H1 (cell line): ENCODE data around the gene CERS5. TPM values are rescaled to one million over a fixed set of nuclear protein-coding genes. Genes with fewer than 3 reads are reported as not detected.

Experiments used
- CTCF ChIA-PET: fragments of 300-600 bp; sonication (Branson Sonifier 250); formaldehyde crosslinking; loops from one replicate; lab custom pipeline; 2021; ENCODE audit not compliant: partially characterized antibody; lab: Charles Lee
- POLR2A ChIA-PET: fragments of 300-600 bp; sonication (Branson Sonifier 250); formaldehyde crosslinking; loops from one replicate; lab custom pipeline; 2021; ENCODE audit warnings: inconsistent platforms; ENCODE audit not compliant: partially characterized antibody; lab: Charles Lee
- DNase-seq, 2 experiments: peaks; one replicate each; pipeline versions ENCODE4 v3.0.0 to v3.0.0-alpha.2; 2010 to 2022; ENCODE audit warnings: low spot score in 2 of 2, low read depth in 1 of 2, mixed read lengths in 1 of 2
- FAIRE-seq: peaks from 2 replicates; lab custom pipeline; 2011; peaks lifted over from hg19 to GRCh38; lab: Jason Lieb, UNC
- H2AFZ ChIP-seq: 2 replicates; pipeline ENCODE4 v1.8.1; 2012; ENCODE audit warnings: low read length, inconsistent platforms
- H2AK5ac ChIP-seq: 2 replicates; pipeline ENCODE4 v1.6.1; 2013; ENCODE audit warnings: low read depth, low read length
- H2BK120ac ChIP-seq: replicated peaks from 2 replicates; pipeline ENCODE3; 2013; ENCODE audit warnings: low read depth, low read length, inconsistent platforms
- H2BK12ac ChIP-seq: 2 replicates; pipeline ENCODE4 v1.6.1; 2013; ENCODE audit warnings: low read depth, low read length
- H2BK15ac ChIP-seq: 2 replicates; pipeline ENCODE4 v1.6.1; 2013; ENCODE audit warnings: low read length
- H2BK20ac ChIP-seq: 2 replicates; pipeline ENCODE4 v1.6.1; 2013; ENCODE audit warnings: low read length
- H2BK5ac ChIP-seq: 2 replicates; pipeline ENCODE4 v1.6.1; 2013; ENCODE audit warnings: low read depth, low read length
- H3K14ac ChIP-seq: 2 replicates; pipeline ENCODE4 v1.6.1; 2013; ENCODE audit warnings: inconsistent platforms; ENCODE audit not compliant: insufficient read length
- H3K18ac ChIP-seq: 2 replicates; pipeline ENCODE4 v1.6.1; 2013; ENCODE audit warnings: low read length; ENCODE audit errors: extremely low read depth
- H3K23ac ChIP-seq: 2 replicates; pipeline ENCODE4 v1.6.1; 2013; ENCODE audit warnings: inconsistent platforms; ENCODE audit not compliant: insufficient read length
- H3K23me2 ChIP-seq: 2 replicates; pipeline ENCODE4 v1.6.1; 2013; ENCODE audit warnings: low read depth, low read length
- H3K27ac ChIP-seq: 2 replicates; pipeline ENCODE4 v1.6.1; 2011; ENCODE audit warnings: low read depth, low read length, inconsistent platforms
- H3K27me3 ChIP-seq, 4 experiments: replicated peaks in 1 of 4; 1 replicate in 1 of 4; 2 replicates in 3 of 4; pipeline versions ENCODE4 v1.6.1 to v1.8.1; 2011 to 2013; ENCODE audit warnings: low read length in 3 of 4, mild to moderate bottlenecking in 3 of 4, inconsistent platforms in 2 of 4, mixed read lengths in 2 of 4, moderate library complexity in 1 of 4; ENCODE audit not compliant: control insufficient read depth in 3 of 4, insufficient read depth in 3 of 4; ENCODE audit errors: extremely low read depth in 1 of 4
- H3K36me3 ChIP-seq, 4 experiments: 2 replicates each; pipeline versions ENCODE4 v1.6.1 to v1.8.1; 2011 to 2013; ENCODE audit warnings: mild to moderate bottlenecking in 4 of 4, low read length in 3 of 4, moderate library complexity in 2 of 4, control low read depth in 1 of 4, inconsistent platforms in 1 of 4; ENCODE audit not compliant: insufficient read depth in 4 of 4, control insufficient read depth in 2 of 4
- H3K4ac ChIP-seq: replicated peaks from 2 replicates; pipeline ENCODE3; 2013; ENCODE audit warnings: low read length, low read depth, mixed read lengths, inconsistent platforms; ENCODE audit not compliant: insufficient read length
- H3K4me1 ChIP-seq, 4 experiments: replicated peaks in 1 of 4; 1 replicate in 1 of 4; 2 replicates in 3 of 4; pipeline versions ENCODE4 v1.6.1 to v1.8.1; 2011 to 2013; ENCODE audit warnings: low read length in 3 of 4, inconsistent platforms in 2 of 4, mixed read lengths in 1 of 4; ENCODE audit not compliant: insufficient read depth in 4 of 4, control insufficient read depth in 3 of 4
- H3K4me2 ChIP-seq, 2 experiments: 2 replicates each; pipeline versions ENCODE4 v1.6.1 to v1.8.1; 2011 to 2013; ENCODE audit warnings: low read depth in 2 of 2, low read length in 2 of 2, control low read depth in 1 of 2, inconsistent platforms in 1 of 2, mild to moderate bottlenecking in 1 of 2; ENCODE audit not compliant: insufficient read depth in 1 of 2
- H3K4me3 ChIP-seq, 4 experiments: fragments of 200-600, 300-600 bp in 1 of 4; sonication (generic), shearing (Covaris generic), sonication (Bioruptor Twin) in 1 of 4; 2 replicates each; pipeline versions ENCODE4 v1.5.1 to v1.8.1; 2011 to 2016; ENCODE audit warnings: low read length in 4 of 4, low read depth in 3 of 4, control low read depth in 2 of 4, inconsistent platforms in 2 of 4, mild to moderate bottlenecking in 2 of 4, mixed read lengths in 1 of 4, moderate library complexity in 1 of 4; ENCODE audit not compliant: insufficient read depth in 2 of 4; ENCODE audit errors: extremely low read depth in 1 of 4
- H3K56ac ChIP-seq: replicated peaks from 2 replicates; pipeline ENCODE3; 2013; ENCODE audit warnings: low read depth, mild to moderate bottlenecking, mixed read lengths, low read length, inconsistent platforms; ENCODE audit not compliant: insufficient read length
- H3K79me1 ChIP-seq: 2 replicates; pipeline ENCODE4 v1.6.1; 2013; ENCODE audit warnings: low read depth, low read length, control low read depth
- H3K79me2 ChIP-seq, 2 experiments: 2 replicates each; pipeline versions ENCODE4 v1.6.1 to v1.8.1; 2012 to 2013; ENCODE audit warnings: low read length in 2 of 2, mild to moderate bottlenecking in 2 of 2, inconsistent platforms in 1 of 2; ENCODE audit not compliant: insufficient read depth in 2 of 2, control insufficient read depth in 1 of 2
- H3K9ac ChIP-seq, 4 experiments: replicated peaks in 1 of 4; 1 replicate in 1 of 4; 2 replicates in 3 of 4; pipeline versions ENCODE4 v1.6.1 to v1.8.1; 2011 to 2013; ENCODE audit warnings: low read depth in 3 of 4, low read length in 3 of 4, control low read depth in 2 of 4, mild to moderate bottlenecking in 2 of 4, moderate library complexity in 2 of 4, inconsistent platforms in 1 of 4; ENCODE audit errors: extremely low read depth in 1 of 4
- H3K9me3 ChIP-seq, 2 experiments: 2 replicates each; pipeline versions ENCODE4 v1.6.1 to v1.8.1; 2012 to 2013; ENCODE audit warnings: mild to moderate bottlenecking in 2 of 2, moderate library complexity in 2 of 2, control low read depth in 1 of 2, inconsistent platforms in 1 of 2, low read depth in 1 of 2, low read length in 1 of 2, mixed read lengths in 1 of 2; ENCODE audit not compliant: insufficient read depth in 2 of 2
- H4K20me1 ChIP-seq, 2 experiments: replicated peaks in 1 of 2; 2 replicates each; pipeline versions ENCODE3 to v1.8.1; 2011 to 2013; ENCODE audit warnings: inconsistent platforms in 2 of 2, low read length in 2 of 2, mild to moderate bottlenecking in 1 of 2; ENCODE audit not compliant: insufficient read depth in 2 of 2, control insufficient read depth in 1 of 2
- H4K5ac ChIP-seq: 2 replicates; pipeline ENCODE4 v1.6.1; 2013; ENCODE audit warnings: low read length, low read depth, mixed read lengths, inconsistent platforms; ENCODE audit not compliant: insufficient read length
- H4K8ac ChIP-seq: 2 replicates; pipeline ENCODE4 v1.8.0; 2013; ENCODE audit warnings: mild to moderate bottlenecking, moderate library complexity, low read length, inconsistent platforms; ENCODE audit not compliant: insufficient read depth; ENCODE audit errors: extremely low read depth
- H4K91ac ChIP-seq: replicated peaks from 2 replicates; pipeline ENCODE3; 2013; ENCODE audit warnings: low read length, mixed read lengths, inconsistent platforms; ENCODE audit not compliant: insufficient read length
- KDM1A ChIP-seq: fragments of 200-600, 300-600 bp; sonication (generic); IDR thresholded peaks from 2 replicates; pipeline ENCODE4 v1.7.1; 2016; ENCODE audit warnings: mild to moderate bottlenecking, low read length, borderline replicate concordance
- WGBS, 2 experiments: shearing (Covaris generic) in 1 of 2; methylation state at CpG; one replicate each; pipeline versions ENCODE4 v1.1.6 to v1.1.7; 2013 to 2015; ENCODE audit warnings: low lambda C conversion rate in 2 of 2, mixed read lengths in 2 of 2, inconsistent platforms in 1 of 2, low coverage in 1 of 2, missing lambda C conversion rate in 1 of 2; ENCODE audit not compliant: insufficient replicate concordance in 2 of 2, insufficient coverage in 1 of 2, insufficient read length in 1 of 2; ENCODE audit errors: extremely low coverage in 1 of 2, missing lambda C conversion rate in 1 of 2; 5-methylcytosine and 5-hydroxymethylcytosine counted together
- polyA plus RNA-seq, 7 experiments: library from polyadenylated mRNA; depleted of rRNA in 3 of 7; stranded (reverse) in 5 of 7; unstranded in 2 of 7; fragments of >200 nt in 5 of 7; fragments of 200-250 nt in 2 of 7; gene quantifications; 1 replicate in 5 of 7; 2 replicates in 1 of 7; 4 replicates in 1 of 7; pipeline versions ENCODE4 v1.2.1 to v1.2.3, GENCODE V29; 2011 to 2013; ENCODE audit warnings: missing spikeins in 2 of 7, mixed read lengths in 2 of 7
- total RNA-seq: library from RNA; stranded (reverse); fragmentation: NEBNext Ultra II Directional; extraction: Animal tissue kit (Norgen Biotek cat#: 25700); gene quantifications from 2 replicates; pipeline ENCODE4 v1.2.1, GENCODE V29; 2021

The CERS5 gene
- total and polyA plus RNA-seq, 2 of the 8 experiments (the other 6 are each of a cell fraction or from before 2014, with no cell fraction given) = 69.2 to 119 TPM

GRCh38 chr12:50203691-50204090 lies 36.5 kb upstream of the CERS5 start:
- H2BK20ac ChIP-seq = no peak overlapping the region
- H3K4me1 ChIP-seq = peaks cover 0 to 2% (median 2%) of the 10 kb centered on the region in 4 experiments; a peak in 2 of 7 replicates
- no peak overlapping the region for H2BK12ac ChIP-seq
- H2AFZ ChIP-seq = no peak overlapping the region
- H3K9ac ChIP-seq = no peak overlapping the region
- H4K91ac ChIP-seq = no peak overlapping the region
- FAIRE-seq (no peak), DNase-seq (no peak)
- ChIA-PET CTCF (interaction anchor here (0.7 to 4.0 kb wide), 5 partner anchors 18 to 133 kb away, joined by 3 to 14 read pairs (median 3); no protein-coding TSS in a partner anchor), POLR2A (interaction anchor here (0.7 to 2.1 kb wide), 2 partner anchors 9 to 105 kb away, joined by 3 to 10 read pairs; no protein-coding TSS in a partner anchor)
- H3K23me2 ChIP-seq = no peaks in the 10 kb centered on the region
- H3K9me3 ChIP-seq = no peaks in the 10 kb centered on the region
- H3K4me3 ChIP-seq = no peak overlapping the region
- H3K18ac ChIP-seq = no peak overlapping the region
- H3K27me3 ChIP-seq = no peaks in the 10 kb centered on the region
- peak overlapping the region; percentile 16 for H3K56ac ChIP-seq
- no peak overlapping the region for H2BK120ac ChIP-seq
- H4K8ac ChIP-seq = no peak overlapping the region
- H2AK5ac ChIP-seq = no peak overlapping the region
- WGBS, 2 experiments = 93% methylated on average over 2 of the region's 2 CpGs; no CpG with 5 or more reads in 1 of the 2 experiments
- H4K5ac ChIP-seq = no peak overlapping the region
- no peak overlapping the region for H3K4me2 ChIP-seq
- no peak overlapping the region for H2BK5ac ChIP-seq
- no peak overlapping the region for H3K23ac ChIP-seq
- no peak overlapping the region for H2BK15ac ChIP-seq
- H3K14ac ChIP-seq = no peak overlapping the region
- no peak overlapping the region for H3K27ac ChIP-seq
- no peaks in the 10 kb centered on the region for H3K79me2 ChIP-seq
- no peaks in the 10 kb centered on the region for H4K20me1 ChIP-seq
- peaks cover 8 to 27% (median 13%) of the 10 kb centered on the region in 4 experiments; a peak in 7 of 8 replicates for H3K36me3 ChIP-seq
- H3K79me1 ChIP-seq = no peaks in the 10 kb centered on the region; the same call in 1 of the 2 replicates
- H3K4ac ChIP-seq = no peak overlapping the region
- TF ChIP-seq KDM1A = no peak
